Tibial nerve (tissue), 4 donors: Measurements from ENCODE around the gene USP24. TPM values are rescaled to one million over a fixed set of nuclear protein-coding genes. Genes with fewer than 3 reads are reported as not detected.
"Not testable (repeated sequence)": the region's sequence is repeated elsewhere in the genome, so short reads cannot be mapped to it uniquely, and the experiment has no call there.

Experiments used
- DNase-seq, 2 donors: peaks; one replicate each; pipeline ENCODE4 v3.0.0-alpha.2; 2019; ENCODE audit warnings: low spot score in 2 of 2
- H3K27ac ChIP-seq, 4 donors: fragments of 200-600 bp; sonication (generic) in 3 of 4; one replicate each; pipeline ENCODE4 v1.5.1; 2017 to 2019; ENCODE audit warnings: mild to moderate bottlenecking in 1 of 4
- H3K27me3 ChIP-seq, 2 donors: fragments of 200-600 bp; sonication (generic) in 1 of 2; one replicate each; pipeline versions ENCODE4 v1.5.1 to v1.6.0; 2017 to 2019
- H3K36me3 ChIP-seq, 3 donors: fragments of 200-600 bp; sonication (generic); one replicate each; pipeline ENCODE4 v1.5.1; 2018 to 2019
- H3K4me1 ChIP-seq, 4 donors: fragments of 200-600 bp; sonication (generic) in 3 of 4; one replicate each; pipeline ENCODE4 v1.5.1; 2017 to 2019
- H3K4me3 ChIP-seq, 4 donors: fragments of 200-600 bp; sonication (generic) in 3 of 4; one replicate each; pipeline ENCODE4 v1.5.1; 2017 to 2019; ENCODE audit warnings: mild to moderate bottlenecking in 1 of 4, moderate library complexity in 1 of 4
- H3K9me3 ChIP-seq, 4 donors: fragments of 200-600 bp; sonication (generic) in 3 of 4; one replicate each; pipeline ENCODE4 v1.5.1; 2017 to 2019
- CTCF ChIP-seq, 5 experiments: fragments of 200-600 bp in 3 of 5; fragments of 450-650 bp in 2 of 5; sonication (generic) in 3 of 5; IDR thresholded peaks; one replicate each; pipeline ENCODE4 v1.5.1; 2016 to 2019; ENCODE audit warnings: antibody characterized with exemption in 5 of 5, mild to moderate bottlenecking in 3 of 5, moderate library complexity in 2 of 5
- EP300 ChIP-seq, 2 donors: sonication (generic); formaldehyde crosslinking; IDR thresholded peaks; one replicate each; pipeline ENCODE4 v1.6.1; 2017; ENCODE audit warnings: antibody characterized with exemption in 2 of 2, mild to moderate bottlenecking in 1 of 2
- POLR2A ChIP-seq, 2 donors: fragments of 450-650 bp; IDR thresholded peaks; one replicate each; pipeline ENCODE4 v1.6.1; 2017; ENCODE audit warnings: antibody characterized with exemption in 2 of 2, mild to moderate bottlenecking in 2 of 2, moderate library complexity in 2 of 2
- WGBS, 2 donors: methylation state at CpG; one replicate each; pipeline ENCODE4 v1.1.5; 2018; 5-methylcytosine and 5-hydroxymethylcytosine counted together
- total RNA-seq, 4 donors: library from RNA; depleted of rRNA; stranded (reverse); fragments of >200 nt; gene quantifications; one replicate each; pipeline ENCODE4 v1.1.0, GENCODE V29; 2016

The USP24 gene
- total RNA-seq, 4 donors from 2014 or later, result 46.8 to 63.8 (median 55.7) TPM

GRCh38 chr1:55209247-55209646 lies 5.9 kb downstream of the USP24 start:
- Histone ChIP-seq H3K4me3 (no peak overlapping the region), H3K9me3 (no peaks in the 10 kb centered on the region), H3K4me1 (peaks cover 0 to 98% (median 45%) of the 10 kb centered on the region in 4 donors), H3K27me3 (no peaks in the 10 kb centered on the region), H3K36me3 (no peaks in the 10 kb centered on the region), H3K27ac (no peak overlapping the region)
- 25 to 32% methylated on average over 2 of the region's 2 CpGs for WGBS, 2 donors
- no peak for TF ChIP-seq EP300 (IDR thresholded peaks at IDR 0.05)
- TF ChIP-seq CTCF (IDR thresholded peaks at IDR 0.05), result no peak
- TF ChIP-seq POLR2A (IDR thresholded peaks at IDR 0.05), result no peak
- no peak for DNase-seq

- Histone ChIP-seq H3K27ac (no peak overlapping the region), H3K4me1 (peaks cover 0 to 81% (median 33%) of the 10 kb centered on the region in 4 donors), H3K27me3 (no peaks in the 10 kb centered on the region), H3K4me3 (no peak overlapping the region), H3K36me3 (no peaks in the 10 kb centered on the region), H3K9me3 (no peaks in the 10 kb centered on the region)
- no peak for DNase-seq
- WGBS, 2 donors, result 72 to 81% methylated on average over 2 of the region's 2 CpGs
- TF ChIP-seq CTCF (IDR thresholded peaks at IDR 0.05) (no peak), POLR2A (IDR thresholded peaks at IDR 0.05) (no peak), EP300 (IDR thresholded peaks at IDR 0.05) (no peak)
These were observed 9.0 kb downstream of the USP24 start for GRCh38 chr1:55206210-55206609.

- no peaks in the 10 kb centered on the region for H3K9me3 ChIP-seq
- 19% methylated on average over 1 of the region's 1 CpG for WGBS, 2 donors
- peaks cover 0 to 72% (median 25%) of the 10 kb centered on the region in 4 donors for H3K4me1 ChIP-seq
These were observed 10.2 kb downstream of the USP24 start for GRCh38 chr1:55204997-55205396.

GRCh38 chr1:55203064-55203463 lies 12.1 kb downstream of the USP24 start:
- H3K36me3 ChIP-seq, result peaks cover 0 to 6% (median 0%) of the 10 kb centered on the region in 3 donors
- no peak for TF ChIP-seq POLR2A (IDR thresholded peaks at IDR 0.05)
- no peak for TF ChIP-seq EP300 (IDR thresholded peaks at IDR 0.05)
- TF ChIP-seq CTCF (IDR thresholded peaks at IDR 0.05), result no peak
- no peak for DNase-seq
- H3K4me3 ChIP-seq, result no peak overlapping the region
- WGBS, 2 donors, result 94 to 96% methylated on average over 2 of the region's 2 CpGs
- H3K9me3 ChIP-seq, result no peaks in the 10 kb centered on the region
- H3K27me3 ChIP-seq, result no peaks in the 10 kb centered on the region
- no peak overlapping the region for H3K27ac ChIP-seq
- peaks cover 0 to 53% (median 20%) of the 10 kb centered on the region in 4 donors for H3K4me1 ChIP-seq

More at GRCh38 chr1:55204997-55205396, 10.2 kb downstream of the USP24 start:
- no peak for TF ChIP-seq POLR2A (IDR thresholded peaks at IDR 0.05)
- no peak for TF ChIP-seq CTCF (IDR thresholded peaks at IDR 0.05)
- no peak for TF ChIP-seq EP300 (IDR thresholded peaks at IDR 0.05)
- H3K27me3 ChIP-seq, result no peaks in the 10 kb centered on the region
- no peaks in the 10 kb centered on the region for H3K36me3 ChIP-seq
- no peak overlapping the region for H3K4me3 ChIP-seq
- no peak for DNase-seq
- H3K27ac ChIP-seq, result peak overlapping the region in 1 of 4 donors; percentile 30

GRCh38 chr1:55200667-55201066 lies 14.5 kb downstream of the USP24 start:
- Histone ChIP-seq H3K27ac (no peak overlapping the region), H3K4me3 (no peak overlapping the region), H3K36me3 (peaks cover 0 to 6% (median 0%) of the 10 kb centered on the region in 3 donors), H3K9me3 (no peaks in the 10 kb centered on the region), H3K4me1 (peaks cover 0 to 44% (median 26%) of the 10 kb centered on the region in 4 donors), H3K27me3 (no peaks in the 10 kb centered on the region)
- TF ChIP-seq POLR2A (IDR thresholded peaks at IDR 0.05), result no peak
- TF ChIP-seq CTCF (IDR thresholded peaks at IDR 0.05), result no peak
- TF ChIP-seq EP300 (IDR thresholded peaks at IDR 0.05), result no peak
- no peak for DNase-seq
- WGBS, 2 donors, result 59 to 64% methylated on average over 2 of the region's 2 CpGs

- WGBS, 2 donors, result 94 to 97% methylated on average over 9 of the region's 9 CpGs
- peaks cover 0 to 41% (median 22%) of the 10 kb centered on the region in 4 donors for H3K4me1 ChIP-seq
- not testable (repeated sequence) for H3K27ac ChIP-seq, H3K9me3 ChIP-seq, H3K36me3 ChIP-seq, DNase-seq, H3K4me3 ChIP-seq, H3K27me3 ChIP-seq
These were observed 15.4 kb downstream of the USP24 start for GRCh38 chr1:55199735-55200134.
